ENCODE data around the gene SLC43A3.

SLC43A3 gene

DNA sequence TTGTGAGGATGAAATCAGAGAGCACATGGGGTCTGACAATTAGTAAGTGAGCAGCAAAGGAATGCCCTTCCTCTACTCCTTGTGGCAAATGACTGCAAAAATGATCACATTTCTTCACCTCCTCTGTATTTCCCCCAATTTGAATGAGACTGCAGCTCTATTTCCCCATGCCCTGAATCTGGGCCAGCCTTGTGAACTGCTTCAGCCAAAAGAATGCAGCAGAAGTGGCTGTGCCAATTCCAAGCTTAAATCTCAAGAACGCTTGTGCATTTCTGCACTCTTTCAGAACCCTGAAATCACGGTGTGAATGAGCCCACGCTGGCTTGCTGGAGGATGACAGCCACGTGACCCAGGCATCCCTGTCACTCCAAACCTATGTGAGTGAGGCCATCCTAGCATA, 9.9 kb downstream of the SLC43A3 start:
- Histone ChIP-seq H3K4me1 (ENCODE audit: insufficient read depth, low read length) (no peaks in the 10 kb centered on the region), H3K36me3 (ENCODE audit: insufficient read depth, low read length) (peaks cover 20% of the 10 kb centered on the region), H3K9me3 (ENCODE audit: low read length) (no peaks in the 10 kb centered on the region), H2AFZ (ENCODE audit: low read depth, low read length) (no peak overlapping the region), H3K27me3 (ENCODE audit: insufficient read depth, low read length) (no peaks in the 10 kb centered on the region), H3K4me3 (ENCODE audit: low read length) (no peak overlapping the region)

DNA sequence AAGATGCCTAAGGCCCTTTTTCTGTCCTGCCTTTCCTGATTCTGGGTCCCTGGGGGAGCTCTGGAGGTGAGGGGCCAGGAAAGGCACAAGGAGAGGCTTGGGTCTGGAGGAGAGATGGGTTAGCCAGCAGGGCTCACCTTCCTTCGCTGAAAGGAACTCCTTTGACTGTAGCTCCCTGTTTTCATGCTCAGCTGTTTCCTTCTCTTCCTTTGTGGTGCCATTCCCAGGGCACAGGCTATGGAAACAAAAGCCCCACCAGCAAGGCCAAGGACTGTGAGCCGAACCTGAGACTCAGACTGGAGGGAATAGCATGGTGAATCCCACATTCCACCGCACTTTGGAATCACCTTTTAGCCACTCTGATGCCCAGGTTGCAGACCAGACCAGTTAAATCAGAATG, 10.5 kb downstream of the SLC43A3 start:
- peaks cover 20% of the 10 kb centered on the region for H3K36me3 ChIP-seq (ENCODE audit: insufficient read depth, low read length)
- no peak overlapping the region for H2AFZ ChIP-seq (ENCODE audit: low read depth, low read length)
- no peaks in the 10 kb centered on the region for H3K9me3 ChIP-seq (ENCODE audit: low read length)

DNA sequence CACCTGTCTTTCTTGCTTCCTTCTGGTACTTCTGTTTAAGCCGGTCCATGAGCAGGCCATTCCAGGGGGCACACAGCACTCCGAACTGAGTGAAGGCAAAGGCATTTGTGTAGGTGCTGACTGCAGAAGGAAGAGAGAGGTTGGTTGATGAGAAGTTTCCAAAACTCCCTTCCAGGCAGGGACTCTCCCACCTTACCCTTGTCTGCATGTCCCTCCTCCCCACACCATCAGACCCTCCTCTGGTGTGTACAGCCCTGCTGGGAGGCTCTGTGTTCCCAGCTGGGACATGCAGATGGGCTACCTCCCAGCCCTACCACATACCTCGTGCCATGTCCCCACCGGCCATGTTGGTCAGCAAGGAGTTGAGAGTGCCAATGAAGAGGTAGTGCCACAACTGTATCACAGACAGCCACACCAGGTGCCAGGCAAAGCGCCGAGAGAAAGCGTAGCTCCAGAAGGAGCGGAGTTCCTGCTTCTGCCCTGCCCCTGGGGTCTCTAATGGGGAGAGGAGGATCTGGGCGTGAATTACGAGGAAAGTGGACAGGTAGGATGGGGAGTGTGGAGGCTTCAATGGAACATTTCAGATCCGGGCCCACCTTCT, 12.2 kb downstream of the SLC43A3 start:
- Histone ChIP-seq H2AFZ (ENCODE audit: low read depth, low read length) (no peak overlapping the region), H3K36me3 (ENCODE audit: insufficient read depth, low read length) (peaks cover 20% of the 10 kb centered on the region), H3K9me3 (ENCODE audit: low read length) (no peaks in the 10 kb centered on the region), H3K27me3 (ENCODE audit: insufficient read depth, low read length) (no peaks in the 10 kb centered on the region), H3K4me3 (ENCODE audit: low read length) (no peak overlapping the region), H3K4me1 (ENCODE audit: insufficient read depth, low read length) (no peaks in the 10 kb centered on the region)

More for the DNA sequence above, 10.5 kb downstream of the SLC43A3 start:
- Histone ChIP-seq H3K4me1 (ENCODE audit: insufficient read depth, low read length) (no peaks in the 10 kb centered on the region), H3K4me3 (ENCODE audit: low read length) (no peak overlapping the region), H3K27me3 (ENCODE audit: insufficient read depth, low read length) (no peaks in the 10 kb centered on the region)

DNA sequence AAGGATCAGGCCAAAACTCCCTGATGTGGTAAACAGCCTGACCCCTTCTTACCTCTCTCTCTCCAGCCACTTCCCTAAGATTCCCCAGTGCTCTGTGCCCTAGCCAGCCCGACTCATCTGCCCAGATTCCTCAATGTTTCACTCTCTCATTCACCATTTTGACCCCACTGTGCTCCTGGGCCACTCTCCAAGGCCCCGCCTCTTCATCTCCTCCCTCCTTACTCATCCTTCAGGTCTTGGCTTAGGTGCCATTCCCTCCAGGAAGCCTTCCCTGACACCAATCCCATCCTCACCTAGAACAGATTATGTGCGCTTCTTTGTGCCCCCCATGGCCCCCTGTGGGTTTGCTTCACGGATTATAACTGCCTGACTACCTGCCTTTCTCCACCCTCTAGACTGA, 13.2 kb downstream of the SLC43A3 start:
- H3K27me3 ChIP-seq (ENCODE audit: insufficient read depth, low read length), result no peaks in the 10 kb centered on the region
- H3K4me1 ChIP-seq (ENCODE audit: insufficient read depth, low read length), result no peaks in the 10 kb centered on the region
- peaks cover 27% of the 10 kb centered on the region for H3K36me3 ChIP-seq (ENCODE audit: insufficient read depth, low read length)
- no peaks in the 10 kb centered on the region for H3K9me3 ChIP-seq (ENCODE audit: low read length)
- no peak overlapping the region for H3K4me3 ChIP-seq (ENCODE audit: low read length)
- H2AFZ ChIP-seq (ENCODE audit: low read depth, low read length), result no peak overlapping the region

DNA sequence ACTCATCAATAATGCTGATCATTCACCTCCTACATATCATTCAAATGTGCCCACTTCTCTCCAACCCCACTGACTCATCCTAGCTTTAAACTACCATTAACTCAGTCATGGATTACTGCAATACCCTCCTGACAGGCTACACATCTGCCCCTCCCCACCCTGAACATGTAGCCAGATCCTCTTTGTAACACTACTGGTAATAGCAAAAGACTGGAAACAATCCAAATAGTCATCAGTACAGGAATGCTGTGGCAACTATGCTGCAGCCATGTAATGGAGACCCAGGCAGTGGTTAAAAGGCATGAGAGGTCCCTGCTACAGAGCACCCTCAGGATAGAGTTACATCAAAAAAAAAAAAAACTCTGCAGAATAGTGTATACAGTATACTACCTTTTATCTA, 16.6 kb downstream of the SLC43A3 start:
- Histone ChIP-seq H2AFZ (ENCODE audit: low read depth, low read length) (no peak overlapping the region), H3K4me3 (ENCODE audit: low read length) (no peak overlapping the region), H3K36me3 (ENCODE audit: insufficient read depth, low read length) (peaks cover 23% of the 10 kb centered on the region), H3K4me1 (ENCODE audit: insufficient read depth, low read length) (no peaks in the 10 kb centered on the region), H3K9me3 (ENCODE audit: low read length) (no peaks in the 10 kb centered on the region), H3K27me3 (ENCODE audit: insufficient read depth, low read length) (no peaks in the 10 kb centered on the region)

DNA sequence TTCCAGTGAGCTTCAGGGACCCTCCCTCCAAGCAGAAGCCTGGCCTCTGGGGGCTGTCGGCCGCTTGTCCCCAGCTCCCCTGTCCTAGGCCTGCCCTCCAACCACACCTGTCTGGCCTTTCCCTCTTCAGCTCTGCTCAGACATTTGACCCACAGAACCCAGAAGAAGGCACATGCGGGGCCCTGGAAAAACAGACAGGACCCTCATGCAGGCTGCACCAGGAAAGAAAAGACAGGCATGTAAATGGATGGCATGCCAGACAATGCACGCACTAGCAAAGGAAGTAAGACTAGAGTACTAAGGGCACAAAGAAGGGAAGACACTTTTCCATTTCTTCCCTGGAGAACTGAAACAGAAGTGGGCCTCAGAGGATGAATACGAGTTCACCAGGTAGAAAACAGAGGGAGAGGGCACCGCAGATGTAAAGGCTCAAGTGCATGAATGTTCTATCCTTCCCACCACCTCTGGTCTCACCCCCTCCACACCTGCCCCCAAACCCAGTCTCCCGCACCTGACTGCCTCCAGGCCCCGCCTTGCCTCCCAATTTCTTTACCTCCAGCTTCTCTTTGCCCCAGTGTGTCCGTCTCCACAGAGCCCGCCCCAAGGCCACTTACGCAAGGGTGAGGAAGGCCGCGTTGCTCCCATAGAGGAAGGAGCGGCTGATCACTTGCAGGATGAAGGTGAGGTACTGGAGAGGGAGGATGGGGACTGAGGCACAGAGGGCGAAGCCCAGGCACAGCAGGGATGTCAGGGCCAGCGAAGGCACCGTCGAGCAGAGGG, 17.4 kb downstream of the SLC43A3 start:
- H2AFZ ChIP-seq (ENCODE audit: low read depth, low read length), result no peak overlapping the region
- H3K4me1 ChIP-seq (ENCODE audit: insufficient read depth, low read length), result no peaks in the 10 kb centered on the region
- no peak overlapping the region for H3K4me3 ChIP-seq (ENCODE audit: low read length)
- H3K36me3 ChIP-seq (ENCODE audit: insufficient read depth, low read length), result peaks cover 16% of the 10 kb centered on the region
- no peaks in the 10 kb centered on the region for H3K9me3 ChIP-seq (ENCODE audit: low read length)
- no peaks in the 10 kb centered on the region for H3K27me3 ChIP-seq (ENCODE audit: insufficient read depth, low read length)

DNA sequence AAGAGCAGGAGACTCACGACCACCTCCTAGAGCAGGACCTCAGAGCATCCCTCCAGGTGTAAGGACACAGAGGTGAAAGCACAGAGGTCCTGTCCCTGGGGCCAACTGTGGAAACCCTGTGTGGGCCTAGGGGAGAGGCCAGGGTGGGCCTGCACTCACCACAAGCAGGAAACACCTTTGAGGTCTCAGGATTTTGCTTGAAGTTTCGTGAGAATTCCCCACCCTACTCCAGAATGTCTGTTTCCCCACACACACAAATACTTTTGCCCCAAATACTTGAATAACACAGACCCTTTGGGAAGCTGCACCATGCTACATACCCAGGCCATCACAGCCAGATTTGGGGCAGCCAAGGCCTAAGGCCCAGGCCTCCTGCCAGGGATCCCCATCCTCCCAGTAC, 18.1 kb downstream of the SLC43A3 start:
- H3K36me3 ChIP-seq (ENCODE audit: insufficient read depth, low read length), result peaks cover 15% of the 10 kb centered on the region
- H3K27me3 ChIP-seq (ENCODE audit: insufficient read depth, low read length), result no peaks in the 10 kb centered on the region
- H2AFZ ChIP-seq (ENCODE audit: low read depth, low read length), result no peak overlapping the region
- H3K4me3 ChIP-seq (ENCODE audit: low read length), result no peak overlapping the region
- no peaks in the 10 kb centered on the region for H3K4me1 ChIP-seq (ENCODE audit: insufficient read depth, low read length)
- H3K9me3 ChIP-seq (ENCODE audit: low read length), result no peaks in the 10 kb centered on the region

DNA sequence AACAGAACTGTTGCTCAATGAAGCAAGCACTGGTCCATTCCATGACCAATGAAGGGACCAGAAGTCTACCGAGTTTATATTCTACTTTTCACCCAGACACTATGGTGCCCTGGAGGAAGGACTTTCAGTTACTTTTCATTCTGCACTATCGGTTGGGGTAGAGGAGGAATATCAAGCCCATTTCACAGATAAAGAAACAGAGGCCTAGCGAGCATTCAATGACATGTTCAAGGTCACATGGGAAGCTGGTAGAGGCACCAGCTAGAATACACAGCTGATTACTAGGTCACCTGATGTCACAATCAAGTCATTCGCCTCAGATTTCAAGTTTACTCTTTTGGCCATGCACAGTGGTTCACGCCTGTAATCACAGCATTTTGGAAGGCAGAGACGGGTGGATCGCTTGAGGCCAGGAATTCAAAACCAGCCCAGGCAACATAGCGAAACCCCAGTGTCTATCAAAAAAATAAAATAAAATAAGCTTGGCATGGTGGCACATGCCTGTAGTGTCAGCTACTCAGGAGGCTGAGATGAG, 18.9 kb downstream of the SLC43A3 start:
- Histone ChIP-seq H3K4me3 (ENCODE audit: low read length) (no peak overlapping the region), H3K36me3 (ENCODE audit: insufficient read depth, low read length) (peaks cover 15% of the 10 kb centered on the region), H3K9me3 (ENCODE audit: low read length) (no peaks in the 10 kb centered on the region), H2AFZ (ENCODE audit: low read depth, low read length) (no peak overlapping the region), H3K27me3 (ENCODE audit: insufficient read depth, low read length) (no peaks in the 10 kb centered on the region), H3K4me1 (ENCODE audit: insufficient read depth, low read length) (no peaks in the 10 kb centered on the region)

DNA sequence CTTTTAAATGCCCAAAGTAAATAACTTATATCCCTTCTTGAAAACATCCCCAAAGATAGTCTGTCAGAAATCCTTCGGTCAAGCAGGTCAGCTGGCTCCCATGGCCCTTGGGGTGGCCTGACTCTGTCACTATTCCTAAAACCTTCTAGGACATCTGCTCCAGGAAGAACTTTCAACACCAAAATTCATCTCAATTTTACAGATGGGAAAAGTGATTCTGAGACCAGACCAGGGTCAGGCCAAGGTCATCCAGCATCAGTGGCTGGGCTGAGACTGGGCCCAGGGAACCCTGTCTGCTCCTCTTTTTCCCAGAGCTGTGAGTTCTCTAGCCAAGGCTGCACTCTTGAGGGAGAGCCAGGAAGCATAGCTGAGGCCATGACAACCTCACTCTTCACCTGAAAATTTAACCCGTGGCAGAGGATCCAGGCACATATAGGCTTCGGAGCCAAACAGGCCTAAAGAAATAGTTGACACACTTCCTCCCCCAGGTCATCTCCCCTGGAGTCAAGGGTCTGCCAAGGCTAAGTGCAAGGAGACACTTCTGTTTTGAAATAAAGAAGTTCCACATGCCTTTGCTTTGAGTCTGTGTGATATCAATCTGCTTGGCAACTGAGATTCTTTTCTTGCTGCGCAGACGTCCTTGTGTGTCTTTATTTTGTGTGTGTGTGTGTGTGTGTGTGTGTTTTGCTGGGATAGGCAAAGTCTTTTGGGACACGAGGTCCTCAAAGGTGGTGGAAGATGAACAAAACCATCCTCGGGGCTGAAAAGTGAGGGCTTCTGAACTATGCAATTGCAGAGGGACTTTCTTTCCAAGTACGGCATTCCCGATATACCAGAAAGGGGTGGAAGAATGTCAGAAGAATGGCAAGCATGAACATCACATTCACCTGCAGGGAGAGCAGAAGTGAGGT, 19.7 kb downstream of the SLC43A3 start:
- Histone ChIP-seq H3K4me1 (ENCODE audit: insufficient read depth, low read length) (no peaks in the 10 kb centered on the region), H3K36me3 (ENCODE audit: insufficient read depth, low read length) (peaks cover 15% of the 10 kb centered on the region), H2AFZ (ENCODE audit: low read depth, low read length) (no peak overlapping the region), H3K4me3 (ENCODE audit: low read length) (no peak overlapping the region), H3K9me3 (ENCODE audit: low read length) (no peaks in the 10 kb centered on the region), H3K27me3 (ENCODE audit: insufficient read depth, low read length) (no peaks in the 10 kb centered on the region)

DNA sequence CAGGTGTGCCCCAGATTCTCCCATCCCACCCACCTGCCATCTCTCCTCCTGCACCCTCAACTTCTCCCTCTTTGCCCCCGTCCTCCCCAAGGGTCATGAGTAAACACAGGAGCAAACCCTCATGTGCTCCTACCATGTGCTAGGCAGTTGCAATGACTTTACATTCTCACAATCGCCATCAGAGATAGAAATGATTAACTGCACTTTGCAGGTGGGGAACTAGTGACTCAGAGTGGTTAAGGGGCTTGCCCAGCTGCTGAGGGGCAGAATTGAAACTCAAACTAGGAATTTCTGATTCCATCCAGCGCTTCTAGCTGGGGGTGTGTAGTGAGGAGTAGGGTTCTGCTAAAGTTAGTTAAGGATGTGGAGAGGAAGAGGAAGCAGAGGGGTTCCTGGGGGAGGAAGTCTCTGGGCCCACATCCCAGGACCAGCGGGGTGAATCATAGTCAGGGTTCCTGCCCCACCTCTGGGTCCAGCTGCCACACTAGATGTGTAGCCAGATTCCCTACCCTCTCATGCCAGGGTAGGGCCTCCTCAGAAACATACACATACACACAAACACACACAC, 20.5 kb downstream of the SLC43A3 start:
- Histone ChIP-seq H3K36me3 (ENCODE audit: insufficient read depth, low read length) (peaks cover 15% of the 10 kb centered on the region), H3K27me3 (ENCODE audit: insufficient read depth, low read length) (no peaks in the 10 kb centered on the region), H3K4me3 (ENCODE audit: low read length) (no peak overlapping the region), H3K4me1 (ENCODE audit: insufficient read depth, low read length) (no peaks in the 10 kb centered on the region), H2AFZ (ENCODE audit: low read depth, low read length) (no peak overlapping the region), H3K9me3 (ENCODE audit: low read length) (no peaks in the 10 kb centered on the region)

DNA sequence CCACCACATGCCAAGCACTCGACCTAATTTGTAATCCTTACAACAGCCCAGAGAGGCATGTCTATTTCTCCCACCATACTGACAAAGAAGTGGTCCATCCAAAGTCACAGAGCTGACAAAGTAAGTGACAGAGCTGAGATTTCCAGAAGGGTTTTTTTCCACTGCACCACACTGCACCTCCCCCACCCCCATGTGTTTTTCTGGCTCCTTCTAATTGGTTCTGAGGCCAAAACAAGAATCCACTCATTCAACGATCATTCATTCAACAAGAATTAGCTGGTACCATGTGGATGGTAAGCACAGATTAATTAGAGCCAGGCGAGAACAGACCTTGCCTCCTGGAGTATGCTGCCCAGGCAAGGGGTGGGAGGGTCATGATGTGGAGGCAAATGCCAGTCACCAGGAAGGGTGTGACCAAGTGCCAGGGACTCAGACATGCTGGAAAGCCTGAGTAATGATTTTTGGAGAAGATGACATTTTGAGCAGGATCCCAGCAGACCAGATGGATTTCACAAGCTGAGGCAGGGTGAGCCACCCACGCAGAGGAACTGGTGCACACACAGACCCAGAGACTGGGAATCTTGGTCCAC, 21.6 kb downstream of the SLC43A3 start:
- Histone ChIP-seq H3K4me1 (ENCODE audit: insufficient read depth, low read length) (no peaks in the 10 kb centered on the region), H3K9me3 (ENCODE audit: low read length) (no peaks in the 10 kb centered on the region)

DNA sequence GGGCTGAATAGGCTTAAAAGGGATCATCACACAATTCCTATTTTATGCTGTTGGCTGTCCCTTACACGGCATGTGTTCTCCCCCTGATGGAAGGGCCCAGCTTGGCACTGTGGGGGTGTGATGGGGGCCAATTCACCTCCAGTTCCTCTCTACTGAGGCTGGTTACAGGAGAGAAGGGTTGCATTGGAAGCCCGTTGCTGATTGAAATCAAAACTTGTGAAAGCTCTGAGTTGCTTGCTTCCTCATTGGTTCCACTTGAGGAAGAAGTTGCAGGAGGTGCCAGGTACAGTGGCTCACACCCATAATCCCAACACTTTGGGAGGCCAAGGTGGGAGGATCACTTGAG, 23.1 kb downstream of the SLC43A3 start:
- Histone ChIP-seq H3K36me3 (ENCODE audit: insufficient read depth, low read length) (peaks cover 9% of the 10 kb centered on the region), H3K9me3 (ENCODE audit: low read length) (no peaks in the 10 kb centered on the region), H2AFZ (ENCODE audit: low read depth, low read length) (no peak overlapping the region), H3K27me3 (ENCODE audit: insufficient read depth, low read length) (no peaks in the 10 kb centered on the region), H3K4me1 (ENCODE audit: insufficient read depth, low read length) (no peaks in the 10 kb centered on the region), H3K4me3 (ENCODE audit: low read length) (no peak overlapping the region)

More for the DNA sequence above, 21.6 kb downstream of the SLC43A3 start:
- Histone ChIP-seq H3K36me3 (ENCODE audit: insufficient read depth, low read length) (peaks cover 15% of the 10 kb centered on the region), H3K4me3 (ENCODE audit: low read length) (no peak overlapping the region), H2AFZ (ENCODE audit: low read depth, low read length) (no peak overlapping the region), H3K27me3 (ENCODE audit: insufficient read depth, low read length) (no peaks in the 10 kb centered on the region)
